Mesothelial cell of epicardium (in vitro differentiated cells): ENCODE results near the gene ANKRD40. TPM values are rescaled to one million over a fixed set of nuclear protein-coding genes. Genes with fewer than 3 reads are reported as not detected.
"Not testable (repeated sequence)": the region's sequence is repeated elsewhere in the genome, so short reads cannot be mapped to it uniquely, and the experiment has no call there.

Experiments used
- DNase-seq, 2 experiments: peaks; one replicate each; pipeline ENCODE4 v3.0.0; 2021; ENCODE audit warnings: low spot score in 2 of 2; ENCODE audit not compliant: unreplicated experiment in 2 of 2
- H3K27ac Mint-ChIP-seq: 2 replicates; pipeline ENCODE4 v1.8.0; 2021; ENCODE audit warnings: mixed read lengths
- H3K27me3 Mint-ChIP-seq: 2 replicates; pipeline ENCODE4 v1.8.0; 2021; ENCODE audit warnings: low read depth, mixed read lengths
- H3K36me3 Mint-ChIP-seq: 2 replicates; pipeline ENCODE4 v1.8.0; 2021; ENCODE audit warnings: mixed read lengths
- H3K4me1 Mint-ChIP-seq: 2 replicates; pipeline ENCODE4 v1.8.0; 2021; ENCODE audit warnings: mixed read lengths
- H3K4me3 Mint-ChIP-seq: 2 replicates; pipeline ENCODE4 v1.8.0; 2021; ENCODE audit warnings: mild to moderate bottlenecking, moderate library complexity, mixed read lengths
- H3K9me3 Mint-ChIP-seq: 2 replicates; pipeline ENCODE4 v1.8.0; 2021; ENCODE audit warnings: mixed read lengths
- total RNA-seq: library from RNA; stranded (reverse); gene quantifications from 3 replicates; pipeline ENCODE4 v1.2.1, GENCODE V29; 2021
- TF ChIP-seq, protein P1 (sequence below): fragments of 200-600 bp; sonication (generic); IDR thresholded peaks from one replicate; pipeline ENCODE4 v1.5.0; 2021; ENCODE audit warnings: antibody characterized with exemption; ENCODE audit not compliant: unreplicated experiment

Gene ANKRD40
- total RNA-seq, 1 donor from 2014 or later, result 35.9 TPM

- TF ChIP-seq, protein P1, sequence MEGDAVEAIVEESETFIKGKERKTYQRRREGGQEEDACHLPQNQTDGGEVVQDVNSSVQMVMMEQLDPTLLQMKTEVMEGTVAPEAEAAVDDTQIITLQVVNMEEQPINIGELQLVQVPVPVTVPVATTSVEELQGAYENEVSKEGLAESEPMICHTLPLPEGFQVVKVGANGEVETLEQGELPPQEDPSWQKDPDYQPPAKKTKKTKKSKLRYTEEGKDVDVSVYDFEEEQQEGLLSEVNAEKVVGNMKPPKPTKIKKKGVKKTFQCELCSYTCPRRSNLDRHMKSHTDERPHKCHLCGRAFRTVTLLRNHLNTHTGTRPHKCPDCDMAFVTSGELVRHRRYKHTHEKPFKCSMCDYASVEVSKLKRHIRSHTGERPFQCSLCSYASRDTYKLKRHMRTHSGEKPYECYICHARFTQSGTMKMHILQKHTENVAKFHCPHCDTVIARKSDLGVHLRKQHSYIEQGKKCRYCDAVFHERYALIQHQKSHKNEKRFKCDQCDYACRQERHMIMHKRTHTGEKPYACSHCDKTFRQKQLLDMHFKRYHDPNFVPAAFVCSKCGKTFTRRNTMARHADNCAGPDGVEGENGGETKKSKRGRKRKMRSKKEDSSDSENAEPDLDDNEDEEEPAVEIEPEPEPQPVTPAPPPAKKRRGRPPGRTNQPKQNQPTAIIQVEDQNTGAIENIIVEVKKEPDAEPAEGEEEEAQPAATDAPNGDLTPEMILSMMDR, result no peak
- peak; percentile 84 to 94 for DNase-seq
- Mint-ChIP-seq H3K4me3 (peak within 1 kb of the TSS; percentile 93), H3K27ac (peak within 1 kb of the TSS; percentile 100), H3K9me3 (no peaks in the 10 kb centered on the region), H3K36me3 (no peaks in the 10 kb centered on the region), H3K27me3 (no peaks in the 10 kb centered on the region), H3K4me1 (peaks cover 34% of the 10 kb centered on the region)
Measured at GRCh38 chr17:50719144-50719923, 11.6 kb upstream of the ANKRD40 start, which contains the start of gene LUC7L3. Gene LUC7L3 (plus strand): TSS chr17:50719603. CDS start chr17:50719733, 130 bp downstream.

- no peak overlapping the region for H3K27ac Mint-ChIP-seq
Measured at GRCh38 chr17:50715471-50715870, 7.8 kb upstream of the ANKRD40 start.

DNA sequence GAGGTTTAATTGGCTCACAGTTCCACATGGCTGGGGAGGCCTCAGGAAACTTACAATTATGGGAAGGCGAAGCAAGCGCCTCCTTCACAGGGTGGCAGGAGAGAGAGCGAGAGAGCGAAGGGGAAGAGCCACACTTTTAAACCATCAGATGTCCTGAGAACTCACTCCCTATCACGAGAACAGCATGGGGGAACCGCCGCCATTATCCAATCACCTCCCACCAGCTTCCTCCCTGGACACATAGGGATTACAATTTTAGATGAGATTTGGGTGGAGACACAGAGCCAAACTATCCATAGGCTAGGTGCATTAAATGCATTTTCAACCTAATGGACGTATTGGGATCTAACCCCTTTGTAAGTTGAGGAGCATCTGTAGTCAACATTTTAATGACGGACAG is 4.9 kb upstream of the ANKRD40 start:
- Mint-ChIP-seq H3K27me3 (no peaks in the 10 kb centered on the region), H3K36me3 (no peaks in the 10 kb centered on the region), H3K4me3 (no peak overlapping the region), H3K4me1 (peaks cover 17% of the 10 kb centered on the region), H3K9me3 (no peaks in the 10 kb centered on the region), H3K27ac (no peak overlapping the region)
- TF ChIP-seq, protein P1, result no peak
- DNase-seq, result no peak

More at GRCh38 chr17:50715471-50715870, 7.8 kb upstream of the ANKRD40 start:
- TF ChIP-seq, protein P1, result no peak
- H3K4me3 Mint-ChIP-seq, result no peak overlapping the region
- no peak for DNase-seq
- no peaks in the 10 kb centered on the region for H3K27me3 Mint-ChIP-seq
- H3K9me3 Mint-ChIP-seq, result no peaks in the 10 kb centered on the region
- peaks cover 3% of the 10 kb centered on the region for H3K4me1 Mint-ChIP-seq
- no peaks in the 10 kb centered on the region for H3K36me3 Mint-ChIP-seq

GRCh38 chr17:50710650-50711049 is 2.9 kb upstream of the ANKRD40 start:
- Mint-ChIP-seq H3K36me3 (no peaks in the 10 kb centered on the region), H3K9me3 (no peaks in the 10 kb centered on the region), H3K4me1 (peaks cover 23% of the 10 kb centered on the region), H3K27me3 (no peaks in the 10 kb centered on the region), H3K4me3 (no peak overlapping the region), H3K27ac (no peak overlapping the region)
- no peak for DNase-seq
- TF ChIP-seq, protein P1, result no peak

- Mint-ChIP-seq H3K9me3 (no peaks in the 10 kb centered on the region), H3K4me3 (no peak overlapping the region), H3K27ac (peak overlapping the region; percentile 74), H3K4me1 (peaks cover 23% of the 10 kb centered on the region), H3K27me3 (no peaks in the 10 kb centered on the region), H3K36me3 (peaks cover 2% of the 10 kb centered on the region)
- TF ChIP-seq, protein P1, result no peak
- DNase-seq, result no peak
Measured at GRCh38 chr17:50710025-50710424, 2.3 kb upstream of the ANKRD40 start.

DNA sequence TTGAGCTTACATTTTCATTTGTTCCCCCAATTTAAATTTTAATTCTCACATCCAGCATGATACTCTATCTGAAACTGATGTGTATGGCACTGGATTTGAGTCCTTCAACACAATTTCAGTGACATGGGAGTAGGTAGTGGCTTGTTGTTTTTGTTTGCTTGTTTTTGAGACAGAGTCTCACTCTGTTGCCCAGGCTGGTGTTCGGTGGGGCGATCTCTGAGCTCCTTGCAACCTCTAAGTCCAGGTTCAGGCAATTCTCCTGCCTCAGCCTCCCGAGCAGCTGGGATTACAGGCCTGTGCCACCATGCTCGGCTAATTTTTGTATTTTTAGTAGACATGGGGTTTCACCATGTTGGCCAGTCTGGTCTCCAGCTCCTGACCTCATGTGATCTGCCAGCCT is 1.3 kb upstream of the ANKRD40 start:
- H3K4me1 Mint-ChIP-seq, result peaks cover 23% of the 10 kb centered on the region
- peak overlapping the region; percentile 98 for H3K27ac Mint-ChIP-seq
- not testable (repeated sequence) for DNase-seq, H3K4me3 Mint-ChIP-seq, H3K27me3 Mint-ChIP-seq, H3K36me3 Mint-ChIP-seq, H3K9me3 Mint-ChIP-seq
